H1 (cell line): ENCODE data around the gene LGR4. TPM values are rescaled to one million over a fixed set of nuclear protein-coding genes. Genes with fewer than 3 reads are reported as not detected.

ENCODE experiments used
- CTCF ChIA-PET: fragments of 300-600 bp; sonication (Branson Sonifier 250); formaldehyde crosslinking; loops from one replicate; lab custom pipeline; 2021; ENCODE audit not compliant: partially characterized antibody; lab: Charles Lee
- POLR2A ChIA-PET: fragments of 300-600 bp; sonication (Branson Sonifier 250); formaldehyde crosslinking; loops from one replicate; lab custom pipeline; 2021; ENCODE audit warnings: inconsistent platforms; ENCODE audit not compliant: partially characterized antibody; lab: Charles Lee
- DNase-seq, 2 experiments: peaks; one replicate each; pipeline versions ENCODE4 v3.0.0 to v3.0.0-alpha.2; 2010 to 2022; ENCODE audit warnings: low spot score in 2 of 2, low read depth in 1 of 2, mixed read lengths in 1 of 2
- FAIRE-seq: peaks from 2 replicates; lab custom pipeline; 2011; peaks lifted over from hg19 to GRCh38; lab: Jason Lieb, UNC
- H2AFZ ChIP-seq: 2 replicates; pipeline ENCODE4 v1.8.1; 2012; ENCODE audit warnings: low read length, inconsistent platforms
- H2AK5ac ChIP-seq: 2 replicates; pipeline ENCODE4 v1.6.1; 2013; ENCODE audit warnings: low read depth, low read length
- H2BK120ac ChIP-seq: replicated peaks from 2 replicates; pipeline ENCODE3; 2013; ENCODE audit warnings: low read depth, low read length, inconsistent platforms
- H2BK12ac ChIP-seq: 2 replicates; pipeline ENCODE4 v1.6.1; 2013; ENCODE audit warnings: low read depth, low read length
- H2BK15ac ChIP-seq: 2 replicates; pipeline ENCODE4 v1.6.1; 2013; ENCODE audit warnings: low read length
- H2BK20ac ChIP-seq: 2 replicates; pipeline ENCODE4 v1.6.1; 2013; ENCODE audit warnings: low read length
- H2BK5ac ChIP-seq: 2 replicates; pipeline ENCODE4 v1.6.1; 2013; ENCODE audit warnings: low read depth, low read length
- H3K14ac ChIP-seq: 2 replicates; pipeline ENCODE4 v1.6.1; 2013; ENCODE audit warnings: inconsistent platforms; ENCODE audit not compliant: insufficient read length
- H3K18ac ChIP-seq: 2 replicates; pipeline ENCODE4 v1.6.1; 2013; ENCODE audit warnings: low read length; ENCODE audit errors: extremely low read depth
- H3K23ac ChIP-seq: 2 replicates; pipeline ENCODE4 v1.6.1; 2013; ENCODE audit warnings: inconsistent platforms; ENCODE audit not compliant: insufficient read length
- H3K23me2 ChIP-seq: 2 replicates; pipeline ENCODE4 v1.6.1; 2013; ENCODE audit warnings: low read depth, low read length
- H3K27ac ChIP-seq: 2 replicates; pipeline ENCODE4 v1.6.1; 2011; ENCODE audit warnings: low read depth, low read length, inconsistent platforms
- H3K27me3 ChIP-seq, 4 experiments: replicated peaks in 1 of 4; 1 replicate in 1 of 4; 2 replicates in 3 of 4; pipeline versions ENCODE4 v1.6.1 to v1.8.1; 2011 to 2013; ENCODE audit warnings: low read length in 3 of 4, mild to moderate bottlenecking in 3 of 4, inconsistent platforms in 2 of 4, mixed read lengths in 2 of 4, moderate library complexity in 1 of 4; ENCODE audit not compliant: control insufficient read depth in 3 of 4, insufficient read depth in 3 of 4; ENCODE audit errors: extremely low read depth in 1 of 4
- H3K36me3 ChIP-seq, 4 experiments: 2 replicates each; pipeline versions ENCODE4 v1.6.1 to v1.8.1; 2011 to 2013; ENCODE audit warnings: mild to moderate bottlenecking in 4 of 4, low read length in 3 of 4, moderate library complexity in 2 of 4, control low read depth in 1 of 4, inconsistent platforms in 1 of 4; ENCODE audit not compliant: insufficient read depth in 4 of 4, control insufficient read depth in 2 of 4
- H3K4ac ChIP-seq: replicated peaks from 2 replicates; pipeline ENCODE3; 2013; ENCODE audit warnings: low read length, low read depth, mixed read lengths, inconsistent platforms; ENCODE audit not compliant: insufficient read length
- H3K4me1 ChIP-seq, 4 experiments: replicated peaks in 1 of 4; 1 replicate in 1 of 4; 2 replicates in 3 of 4; pipeline versions ENCODE4 v1.6.1 to v1.8.1; 2011 to 2013; ENCODE audit warnings: low read length in 3 of 4, inconsistent platforms in 2 of 4, mixed read lengths in 1 of 4; ENCODE audit not compliant: insufficient read depth in 4 of 4, control insufficient read depth in 3 of 4
- H3K4me2 ChIP-seq, 2 experiments: 2 replicates each; pipeline versions ENCODE4 v1.6.1 to v1.8.1; 2011 to 2013; ENCODE audit warnings: low read depth in 2 of 2, low read length in 2 of 2, control low read depth in 1 of 2, inconsistent platforms in 1 of 2, mild to moderate bottlenecking in 1 of 2; ENCODE audit not compliant: insufficient read depth in 1 of 2
- H3K4me3 ChIP-seq, 4 experiments: fragments of 200-600, 300-600 bp in 1 of 4; sonication (generic), shearing (Covaris generic), sonication (Bioruptor Twin) in 1 of 4; 2 replicates each; pipeline versions ENCODE4 v1.5.1 to v1.8.1; 2011 to 2016; ENCODE audit warnings: low read length in 4 of 4, low read depth in 3 of 4, control low read depth in 2 of 4, inconsistent platforms in 2 of 4, mild to moderate bottlenecking in 2 of 4, mixed read lengths in 1 of 4, moderate library complexity in 1 of 4; ENCODE audit not compliant: insufficient read depth in 2 of 4; ENCODE audit errors: extremely low read depth in 1 of 4
- H3K56ac ChIP-seq: replicated peaks from 2 replicates; pipeline ENCODE3; 2013; ENCODE audit warnings: low read depth, mild to moderate bottlenecking, mixed read lengths, low read length, inconsistent platforms; ENCODE audit not compliant: insufficient read length
- H3K79me1 ChIP-seq: 2 replicates; pipeline ENCODE4 v1.6.1; 2013; ENCODE audit warnings: low read depth, low read length, control low read depth
- H3K79me2 ChIP-seq, 2 experiments: 2 replicates each; pipeline versions ENCODE4 v1.6.1 to v1.8.1; 2012 to 2013; ENCODE audit warnings: low read length in 2 of 2, mild to moderate bottlenecking in 2 of 2, inconsistent platforms in 1 of 2; ENCODE audit not compliant: insufficient read depth in 2 of 2, control insufficient read depth in 1 of 2
- H3K9ac ChIP-seq, 4 experiments: replicated peaks in 1 of 4; 1 replicate in 1 of 4; 2 replicates in 3 of 4; pipeline versions ENCODE4 v1.6.1 to v1.8.1; 2011 to 2013; ENCODE audit warnings: low read depth in 3 of 4, low read length in 3 of 4, control low read depth in 2 of 4, mild to moderate bottlenecking in 2 of 4, moderate library complexity in 2 of 4, inconsistent platforms in 1 of 4; ENCODE audit errors: extremely low read depth in 1 of 4
- H3K9me3 ChIP-seq, 2 experiments: 2 replicates each; pipeline versions ENCODE4 v1.6.1 to v1.8.1; 2012 to 2013; ENCODE audit warnings: mild to moderate bottlenecking in 2 of 2, moderate library complexity in 2 of 2, control low read depth in 1 of 2, inconsistent platforms in 1 of 2, low read depth in 1 of 2, low read length in 1 of 2, mixed read lengths in 1 of 2; ENCODE audit not compliant: insufficient read depth in 2 of 2
- H4K20me1 ChIP-seq, 2 experiments: replicated peaks in 1 of 2; 2 replicates each; pipeline versions ENCODE3 to v1.8.1; 2011 to 2013; ENCODE audit warnings: inconsistent platforms in 2 of 2, low read length in 2 of 2, mild to moderate bottlenecking in 1 of 2; ENCODE audit not compliant: insufficient read depth in 2 of 2, control insufficient read depth in 1 of 2
- H4K5ac ChIP-seq: 2 replicates; pipeline ENCODE4 v1.6.1; 2013; ENCODE audit warnings: low read length, low read depth, mixed read lengths, inconsistent platforms; ENCODE audit not compliant: insufficient read length
- H4K8ac ChIP-seq: 2 replicates; pipeline ENCODE4 v1.8.0; 2013; ENCODE audit warnings: mild to moderate bottlenecking, moderate library complexity, low read length, inconsistent platforms; ENCODE audit not compliant: insufficient read depth; ENCODE audit errors: extremely low read depth
- H4K91ac ChIP-seq: replicated peaks from 2 replicates; pipeline ENCODE3; 2013; ENCODE audit warnings: low read length, mixed read lengths, inconsistent platforms; ENCODE audit not compliant: insufficient read length
- BRCA1 ChIP-seq: IDR thresholded peaks from 2 replicates; pipeline ENCODE4 v1.6.1; 2012; ENCODE audit warnings: low read depth, low read length, improper control_type of control experiment
- CBX5 ChIP-seq: fragments of 300-800, 300-1000 bp; sonication (generic); IDR thresholded peaks from 2 replicates; pipeline ENCODE4 v1.7.1; 2016; ENCODE audit warnings: antibody characterized with exemption, low read length, low read depth
- KDM1A ChIP-seq: fragments of 200-600, 300-600 bp; sonication (generic); IDR thresholded peaks from 2 replicates; pipeline ENCODE4 v1.7.1; 2016; ENCODE audit warnings: mild to moderate bottlenecking, low read length, borderline replicate concordance
- KDM5A ChIP-seq: fragments of 200-600 bp; IDR thresholded peaks from 2 replicates; pipeline ENCODE4 v1.7.1; 2012; ENCODE audit warnings: mild to moderate bottlenecking, low read length, inconsistent platforms, mixed read lengths
- SIRT6 ChIP-seq: IDR thresholded peaks from one replicate; pipeline ENCODE4 v1.7.1; 2012; ENCODE audit warnings: low read length, inconsistent platforms
- WGBS, 2 experiments: shearing (Covaris generic) in 1 of 2; methylation state at CpG; one replicate each; pipeline versions ENCODE4 v1.1.6 to v1.1.7; 2013 to 2015; ENCODE audit warnings: low lambda C conversion rate in 2 of 2, mixed read lengths in 2 of 2, inconsistent platforms in 1 of 2, low coverage in 1 of 2, missing lambda C conversion rate in 1 of 2; ENCODE audit not compliant: insufficient replicate concordance in 2 of 2, insufficient coverage in 1 of 2, insufficient read length in 1 of 2; ENCODE audit errors: extremely low coverage in 1 of 2, missing lambda C conversion rate in 1 of 2; 5-methylcytosine and 5-hydroxymethylcytosine counted together
- polyA plus RNA-seq, 7 experiments: library from polyadenylated mRNA; depleted of rRNA in 3 of 7; stranded (reverse) in 5 of 7; unstranded in 2 of 7; fragments of >200 nt in 5 of 7; fragments of 200-250 nt in 2 of 7; gene quantifications; 1 replicate in 5 of 7; 2 replicates in 1 of 7; 4 replicates in 1 of 7; pipeline versions ENCODE4 v1.2.1 to v1.2.3, GENCODE V29; 2011 to 2013; ENCODE audit warnings: missing spikeins in 2 of 7, mixed read lengths in 2 of 7
- total RNA-seq: library from RNA; stranded (reverse); fragmentation: NEBNext Ultra II Directional; extraction: Animal tissue kit (Norgen Biotek cat#: 25700); gene quantifications from 2 replicates; pipeline ENCODE4 v1.2.1, GENCODE V29; 2021

LGR4 gene
- total and polyA plus RNA-seq, 2 of the 8 experiments (the other 6 are each of a cell fraction or from before 2014, with no cell fraction given): 26.6 to 61.7 TPM

GRCh38 chr11:27406498-27407354 lies 65.9 kb downstream of the LGR4 start:
- H2BK12ac ChIP-seq: no peak overlapping the region
- no peak overlapping the region for H3K4me3 ChIP-seq
- H2AFZ ChIP-seq: no peak overlapping the region
- ChIA-PET POLR2A (interaction anchor here (0.6 to 4.5 kb wide), 3 partner anchors 9 to 81 kb away, joined by 3 to 15 read pairs (median 9); no protein-coding TSS in a partner anchor), CTCF (interaction anchor here (1.0 to 2.9 kb wide), 6 partner anchors 9 to 202 kb away, joined by 3 to 8 read pairs (median 4); no protein-coding TSS in a partner anchor)
- peaks cover 0 to 7% of the 10 kb centered on the region in 2 experiments for H4K20me1 ChIP-seq
- H3K36me3 ChIP-seq: peaks cover 0 to 44% (median 6%) of the 10 kb centered on the region in 4 experiments; a peak in 5 of 8 replicates
- no peak overlapping the region for H3K18ac ChIP-seq
- H3K56ac ChIP-seq: no peak overlapping the region
- no peak overlapping the region for H2BK20ac ChIP-seq
- H4K8ac ChIP-seq: no peak overlapping the region
- H3K27me3 ChIP-seq: no peaks in the 10 kb centered on the region
- no peak overlapping the region for H3K4me2 ChIP-seq
- H3K79me2 ChIP-seq: peaks cover 0 to 49% of the 10 kb centered on the region in 2 experiments; a peak in 3 of 4 replicates
- no peak overlapping the region for H3K14ac ChIP-seq
- peaks cover 0 to 2% (median 0%) of the 10 kb centered on the region in 4 experiments; a peak in 2 of 7 replicates for H3K4me1 ChIP-seq
- no peak overlapping the region for H4K5ac ChIP-seq
- 0 out of 2 replicates have a peak, but pooled peaks cover 4% of the 10 kb centered on the region for H3K79me1 ChIP-seq
- H2AK5ac ChIP-seq: no peak overlapping the region
- no peak overlapping the region for H3K23ac ChIP-seq
- no peak overlapping the region for H3K9ac ChIP-seq
- no peak for FAIRE-seq
- H3K9me3 ChIP-seq: no peaks in the 10 kb centered on the region
- H3K27ac ChIP-seq: no peak overlapping the region
- TF ChIP-seq BRCA1 (no peak), KDM1A (no peak), SIRT6 (no peak), CBX5 (no peak), KDM5A (no peak)
- no peak overlapping the region for H3K4ac ChIP-seq
- DNase-seq: no peak
- no peaks in the 10 kb centered on the region for H3K23me2 ChIP-seq
- H2BK5ac ChIP-seq: no peak overlapping the region
- no peak overlapping the region for H2BK15ac ChIP-seq
- 88% methylated on average over 3 of the region's 3 CpGs; no CpG with 5 or more reads in 1 of the 2 experiments for WGBS, 2 experiments
- H4K91ac ChIP-seq: no peak overlapping the region
- no peak overlapping the region for H2BK120ac ChIP-seq
